ENCODE data around the gene OR51E1.

The OR51E1 gene

GRCh38 chr11:4700436-4700820 is 56.6 kb downstream of the OR51E1 start:
- intact Hi-C loops (cut with DNase I): no loop called here
- DNase-seq: no peak

DNA sequence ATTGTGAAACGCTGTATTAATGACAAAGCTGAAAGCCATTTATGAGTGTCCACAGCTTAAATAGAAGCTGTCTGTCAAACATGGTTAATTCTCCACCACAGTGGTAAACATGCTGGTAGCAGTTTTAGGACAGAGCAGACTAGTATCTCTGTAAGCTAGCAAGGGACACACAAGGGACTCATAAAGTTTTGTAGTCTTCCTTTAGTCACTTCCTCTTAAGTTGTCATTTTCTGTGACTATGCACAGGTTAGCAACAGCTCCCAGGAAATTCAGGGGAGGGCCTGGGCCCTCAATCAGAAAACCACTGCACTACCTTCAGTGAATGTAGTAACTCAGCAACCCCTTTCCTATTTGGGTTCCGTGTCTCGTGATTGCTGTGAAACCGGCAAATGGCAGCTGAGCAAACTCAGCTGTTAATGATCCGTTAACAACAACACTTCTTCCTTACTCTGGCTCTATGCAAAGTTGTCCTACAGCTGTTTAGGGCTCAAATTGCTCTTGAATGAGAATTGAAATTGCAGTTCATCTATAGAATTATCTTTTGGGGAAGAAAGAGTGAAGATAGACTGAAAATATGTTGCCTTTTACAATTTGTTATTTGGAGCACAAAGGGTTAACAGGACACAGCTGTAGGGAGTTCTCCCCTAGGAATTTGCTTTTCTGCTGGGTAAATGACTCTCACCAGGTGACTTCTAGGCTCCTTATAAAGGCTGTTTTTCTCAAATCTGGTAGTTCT is 60.4 kb downstream of the OR51E1 start, which contains the start of gene MMP26:
TSS of gene MMP26 (plus strand) at position 731 of the 736 bp plus-strand sequence.
- DNase-seq: no peak
- intact Hi-C loops (cut with DNase I): no loop called here

DNA sequence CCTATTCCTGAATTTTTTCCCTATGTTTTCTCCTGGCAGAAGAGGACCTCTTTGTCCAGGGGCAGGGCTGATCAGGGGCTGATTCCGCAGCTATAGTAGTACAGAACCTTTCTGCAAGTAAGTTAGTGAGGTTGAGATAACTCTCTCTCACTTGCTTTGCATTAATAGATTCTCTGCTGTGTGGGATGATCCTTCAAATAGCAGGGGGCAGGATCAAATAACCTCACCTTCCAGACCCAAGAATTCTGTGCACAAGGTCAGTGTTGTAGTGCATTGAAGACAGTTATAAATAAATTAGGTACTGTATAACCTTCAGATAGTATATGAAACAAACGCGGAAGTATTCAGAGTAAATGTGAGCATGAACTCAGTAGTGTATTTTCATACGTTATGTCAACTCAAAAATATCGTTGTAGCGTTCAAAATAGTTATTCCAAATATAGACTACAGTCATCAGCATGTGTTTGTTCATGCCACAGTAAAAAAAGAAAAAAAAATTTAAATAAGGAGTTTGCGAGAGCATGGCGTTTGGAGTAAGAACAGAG is 61.1 kb downstream of the OR51E1 start:
- DNase-seq: no peak
- intact Hi-C loops (cut with DNase I): no loop called here

Measured in head of caudate nucleus (tissue), 42 donors.